EL (cell line): Measurements from ENCODE around the gene SPDYE16.
"Not testable (repeated sequence)": the region's sequence is repeated elsewhere in the genome, so short reads cannot be mapped to it uniquely, and the experiment has no call there.

ENCODE experiments used
- DNase-seq: peaks from one replicate; pipeline ENCODE4 v3.0.0-alpha.2; 2016

Gene SPDYE16, protein sequence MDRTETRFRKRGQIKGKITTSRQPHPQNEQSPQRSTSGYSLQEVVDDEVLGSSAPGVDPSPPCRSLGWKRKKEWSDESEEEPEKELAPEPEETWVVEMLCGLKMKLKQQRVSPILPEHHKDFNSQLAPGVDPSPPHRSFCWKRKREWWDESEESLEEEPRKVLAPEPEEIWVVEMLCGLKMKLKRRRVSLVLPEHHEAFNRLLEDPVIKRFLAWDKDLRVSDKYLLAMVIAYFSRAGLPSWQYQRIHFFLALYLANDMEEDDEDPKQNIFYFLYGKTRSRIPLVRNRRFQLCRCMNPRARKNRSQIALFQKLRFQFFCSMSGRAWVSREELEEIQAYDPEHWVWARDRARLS

DNA sequence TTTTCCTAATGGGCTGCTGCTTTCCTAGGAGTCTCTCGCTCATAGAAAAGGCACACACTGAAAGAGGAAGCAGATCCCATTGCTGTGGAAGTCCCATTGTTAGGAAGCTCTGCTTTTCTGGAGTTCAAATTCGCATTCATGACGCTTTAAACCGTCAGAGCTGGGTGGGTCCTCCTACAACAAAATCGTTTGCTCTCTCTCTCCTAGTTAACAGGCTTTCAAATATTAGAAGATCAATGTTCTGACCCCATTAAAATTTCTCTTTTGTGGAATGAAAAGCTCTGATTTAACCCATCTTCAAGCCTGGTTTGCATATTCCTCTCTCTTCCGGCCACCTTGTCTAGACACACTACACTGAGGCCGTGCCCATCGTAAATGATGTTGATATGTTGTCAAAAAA lies at the start of gene SPDYE16:
Gene SPDYE16 (minus strand): TSS at position 101 of the 400 bp plus-strand sequence. CDS start 1,838 bp downstream, outside the sequence.
- DNase-seq: not testable (repeated sequence)

DNA sequence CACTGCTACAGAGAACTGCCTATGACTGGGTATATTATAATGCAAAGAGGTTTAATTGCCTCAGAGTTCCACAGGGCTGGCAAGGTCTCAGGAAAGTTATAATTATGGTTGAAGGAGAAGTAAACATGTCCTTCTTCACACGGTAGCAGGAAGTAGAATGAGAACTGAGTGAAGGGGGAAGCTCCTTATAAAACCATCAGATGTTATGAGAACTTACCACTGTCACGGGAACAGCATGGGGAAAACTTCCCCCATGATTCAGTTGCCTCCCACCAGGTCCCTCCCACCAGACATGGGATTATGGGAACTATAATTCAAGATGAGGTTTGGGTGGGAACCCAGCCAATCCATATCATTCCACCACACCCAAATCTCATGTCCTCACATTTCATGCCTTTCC lies 49.6 kb upstream of the SPDYE16 start:
- DNase-seq: not testable (repeated sequence)

DNA sequence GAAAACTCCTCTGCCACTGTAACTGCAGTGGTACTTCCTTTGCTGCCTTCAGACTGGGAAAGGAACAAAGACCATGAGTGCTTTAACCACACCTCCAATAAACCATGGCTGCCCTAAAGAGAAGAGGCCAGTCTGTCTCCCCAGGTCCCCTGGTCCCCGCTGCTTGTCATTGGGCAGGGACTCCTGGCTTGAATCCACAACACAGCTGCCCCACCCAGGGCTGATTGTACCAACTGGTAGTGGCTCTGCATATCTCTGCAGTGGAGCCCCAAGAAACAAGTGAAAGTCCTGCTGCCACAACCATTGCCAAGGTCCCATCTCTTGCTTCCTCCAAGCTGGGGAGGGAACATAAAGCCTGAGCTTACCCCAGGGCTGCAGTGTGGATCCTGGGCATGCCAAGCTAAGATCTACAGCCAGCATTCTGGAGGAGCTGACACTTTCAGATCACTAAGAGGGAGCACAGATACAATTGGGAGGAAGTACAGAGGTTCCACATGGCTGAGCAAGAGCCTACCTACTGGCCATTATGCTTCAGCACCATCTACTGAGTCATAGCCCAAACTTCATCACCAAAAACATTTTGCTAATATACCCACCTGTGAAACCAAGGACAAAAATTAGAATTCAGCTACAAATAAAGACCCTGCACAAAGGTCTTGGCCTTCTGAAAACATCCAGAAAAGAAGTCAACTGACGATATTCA lies 48.7 kb upstream of the SPDYE16 start:
- not testable (repeated sequence) for DNase-seq

DNA sequence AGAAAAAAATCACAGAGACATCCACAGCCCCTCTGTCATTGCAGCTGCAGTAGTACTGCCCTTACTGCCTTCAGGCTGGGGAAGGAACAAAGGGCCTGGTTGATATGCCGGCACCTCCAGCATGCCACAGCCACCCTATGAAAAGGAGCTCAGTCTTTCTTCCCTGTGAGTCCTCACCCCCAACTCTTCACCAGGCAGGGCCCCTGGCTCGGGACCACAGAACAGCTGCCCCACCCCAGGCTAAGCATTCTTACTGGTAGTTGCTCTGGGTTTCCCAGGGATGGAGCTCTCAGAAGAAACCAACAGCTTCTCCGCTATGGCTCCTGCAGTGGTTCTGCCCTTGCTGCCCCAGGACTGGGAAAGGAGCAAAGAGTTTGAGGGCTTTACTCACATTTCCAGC lies 47.9 kb upstream of the SPDYE16 start:
- not testable (repeated sequence) for DNase-seq

DNA sequence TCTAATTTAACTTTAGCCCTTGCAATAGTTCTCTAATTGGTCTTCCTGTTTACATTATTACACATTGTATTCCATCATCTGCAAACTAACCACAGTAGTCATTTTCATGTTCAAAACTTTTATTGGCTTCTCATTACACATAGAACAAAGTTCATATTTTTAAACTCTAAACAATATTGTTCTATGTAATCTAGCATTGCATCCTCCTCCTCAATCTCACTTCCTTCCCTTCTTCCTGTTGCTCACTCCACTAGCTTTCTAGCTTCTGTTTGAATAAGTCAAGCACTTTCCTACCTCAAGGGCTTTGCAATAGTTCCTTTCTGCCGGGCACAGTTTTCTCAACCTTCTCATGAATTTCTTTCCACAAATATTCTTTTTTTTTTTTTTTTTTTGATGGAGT lies 45.5 kb upstream of the SPDYE16 start:
- not testable (repeated sequence) for DNase-seq

DNA sequence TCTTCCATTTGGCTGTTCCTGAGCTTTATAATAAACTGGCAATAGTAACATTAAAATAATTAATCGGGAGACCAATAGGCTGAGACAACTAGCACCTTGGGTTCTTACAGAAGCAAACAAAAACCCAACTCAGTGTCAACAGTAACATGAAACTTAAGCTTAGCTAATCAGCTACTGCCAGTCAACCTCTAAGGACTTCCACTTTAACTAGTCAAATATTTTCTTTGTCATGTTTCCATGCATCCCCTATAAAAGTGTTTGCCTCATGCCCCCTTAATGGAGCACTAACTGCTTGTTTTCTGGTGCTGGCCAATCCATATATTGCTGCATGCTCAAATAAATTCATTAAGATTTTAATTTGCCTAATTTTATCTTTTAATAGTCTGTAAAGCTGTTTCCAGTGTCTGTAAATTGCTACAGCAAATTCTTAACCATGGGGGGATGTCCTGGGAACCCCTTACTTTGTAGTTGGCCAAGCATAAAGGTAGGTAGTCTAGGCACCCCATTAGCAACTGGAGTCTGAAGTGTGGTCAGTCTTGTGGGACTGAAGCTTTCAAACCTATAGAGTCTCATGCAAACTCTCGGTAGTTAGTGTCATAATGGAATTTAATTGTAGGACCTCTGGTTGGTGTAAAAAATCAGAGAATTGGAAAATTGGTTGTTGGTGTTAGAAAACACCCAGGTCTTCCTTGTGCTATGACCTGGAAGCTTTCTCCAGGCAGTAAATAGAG lies 43.7 kb upstream of the SPDYE16 start:
- not testable (repeated sequence) for DNase-seq

DNA sequence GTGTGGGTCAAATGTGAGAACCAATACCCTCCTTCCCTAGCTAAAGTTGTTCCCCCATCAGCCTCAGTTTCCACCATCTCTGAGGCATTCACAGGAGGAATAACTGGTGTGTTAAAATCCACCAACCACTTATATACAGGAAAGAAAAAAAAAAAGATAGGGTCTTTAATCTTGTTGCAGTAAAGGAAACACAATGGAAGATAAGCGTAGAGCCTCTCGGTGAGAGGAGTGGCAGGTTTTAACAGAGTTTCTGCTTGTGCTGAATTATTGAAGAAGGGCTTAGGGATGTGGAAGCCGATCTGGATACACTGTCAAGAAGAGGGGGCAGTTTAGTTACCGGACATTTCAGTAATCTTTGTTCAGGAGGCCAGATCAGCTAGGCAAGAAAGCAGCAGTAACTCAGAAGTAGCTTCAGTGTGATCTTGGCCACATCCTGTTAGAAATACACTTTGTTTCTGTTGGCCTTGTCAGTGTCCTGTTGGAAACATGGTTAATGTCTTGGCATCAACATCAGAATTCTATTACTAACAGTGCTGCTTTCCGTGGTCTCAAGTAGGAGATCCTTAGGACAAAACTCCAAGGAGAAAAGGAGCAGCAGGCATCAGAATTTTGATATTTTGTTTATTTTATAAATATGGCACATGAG lies 40.7 kb upstream of the SPDYE16 start:
- DNase-seq: peak; percentile 57

DNA sequence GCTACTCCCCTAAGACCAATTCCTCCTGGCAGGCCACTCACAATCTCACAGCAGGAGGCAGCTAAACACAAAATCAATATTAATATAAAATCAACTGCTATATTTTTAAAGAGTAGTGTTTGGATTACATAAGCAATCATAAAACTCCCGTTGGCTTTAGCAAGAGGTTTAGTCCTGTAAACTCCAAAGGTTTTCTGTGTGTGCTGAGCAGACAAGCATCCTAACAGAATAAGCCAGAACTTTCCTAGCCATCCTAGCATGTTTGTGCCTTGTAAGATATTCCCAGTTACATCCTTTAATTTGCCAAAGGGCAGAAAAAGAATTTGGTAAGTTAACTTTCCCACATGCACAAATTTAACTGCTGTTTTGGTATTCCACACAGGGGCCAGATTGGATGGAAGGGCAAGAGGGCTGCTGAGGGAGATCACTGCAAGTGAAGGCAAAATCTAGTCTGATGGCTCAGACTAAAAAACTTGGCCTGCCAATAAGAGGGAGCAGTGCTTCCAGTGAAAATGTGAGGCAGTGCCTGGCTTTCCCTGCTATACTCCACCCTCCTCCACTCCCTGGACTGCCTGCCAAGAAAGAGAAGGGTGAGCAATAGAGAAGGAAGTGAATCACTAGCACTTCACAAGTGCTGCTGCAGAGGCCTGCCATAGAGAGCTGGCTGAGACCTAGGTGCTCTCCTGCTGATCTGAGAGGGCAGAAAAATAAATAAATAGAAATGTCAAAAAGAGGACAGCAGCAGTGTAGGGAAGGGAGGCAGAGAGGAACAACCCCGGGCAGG lies 39.9 kb upstream of the SPDYE16 start:
- peak; percentile 88 for DNase-seq

DNA sequence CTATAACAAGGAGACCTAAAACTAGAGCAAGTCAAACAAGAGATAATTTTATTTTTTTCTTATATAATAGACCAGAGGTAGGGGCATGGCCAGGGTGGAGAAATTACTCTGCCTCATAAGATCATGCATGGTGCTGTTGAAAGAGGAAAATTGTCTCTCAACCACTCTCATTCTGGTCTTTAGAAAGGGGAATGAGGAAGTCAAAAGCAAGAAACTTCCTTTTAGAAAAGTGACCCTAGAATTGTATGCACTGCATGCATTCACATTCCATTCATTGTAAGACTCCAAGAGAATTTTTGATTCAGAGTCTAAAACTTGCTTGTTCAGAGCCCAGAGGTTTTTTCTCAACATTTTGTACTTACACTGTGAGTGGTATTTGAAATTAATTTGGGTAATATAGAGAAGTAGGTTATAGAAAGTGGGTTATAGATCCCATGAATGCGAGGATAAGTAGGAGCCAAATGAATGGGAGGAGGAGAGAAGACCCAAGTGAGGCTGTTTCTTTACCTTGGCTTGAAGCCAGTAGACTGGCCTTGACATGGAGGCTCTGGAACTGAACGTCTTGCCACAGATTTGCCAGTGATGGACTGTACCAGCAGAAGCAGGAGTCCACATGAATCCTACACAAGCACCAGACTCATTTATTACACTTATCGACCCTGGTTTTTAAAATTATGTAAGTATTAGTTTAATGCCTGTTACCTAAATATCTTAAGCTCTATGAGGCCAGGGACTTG lies 33.0 kb upstream of the SPDYE16 start:
- DNase-seq: not testable (repeated sequence)

DNA sequence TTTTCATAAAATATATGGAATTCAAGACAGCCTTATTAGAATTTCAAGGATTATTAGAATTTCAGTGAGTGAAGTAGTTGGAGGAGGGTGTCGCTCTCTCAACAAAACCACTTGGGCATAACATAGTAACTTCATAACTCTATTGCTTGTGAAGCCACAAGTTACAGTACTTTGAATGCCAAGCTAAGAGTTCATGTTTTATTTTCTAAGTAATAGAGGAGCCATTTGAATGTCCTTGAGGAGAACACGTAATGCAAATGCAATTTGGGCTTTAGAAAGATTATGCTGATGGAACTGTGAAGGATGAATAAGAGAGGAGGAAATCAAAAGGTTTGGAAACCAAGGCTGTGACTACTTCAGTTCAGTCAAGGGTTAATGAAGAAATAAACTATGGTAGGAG lies 32.3 kb upstream of the SPDYE16 start:
- DNase-seq: not testable (repeated sequence)

DNA sequence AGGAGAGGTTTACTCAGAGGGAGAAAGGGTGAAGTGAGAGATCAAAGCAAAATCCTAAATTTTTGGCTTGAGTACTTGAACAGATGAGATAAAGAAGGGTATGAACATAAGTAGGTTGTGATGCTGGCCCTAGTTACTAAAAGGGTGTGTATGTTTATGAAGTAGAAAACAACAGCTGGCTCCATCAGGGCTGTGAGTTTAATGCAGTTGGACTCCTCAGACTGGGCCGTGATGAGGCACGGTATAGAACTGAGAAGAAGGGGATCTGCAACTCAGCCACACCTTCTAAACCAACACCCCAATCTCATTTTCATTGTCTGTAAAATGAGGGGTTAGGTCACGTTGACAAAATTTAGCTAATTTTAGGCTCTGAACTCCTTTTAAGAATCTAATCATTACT lies 29.2 kb upstream of the SPDYE16 start:
- DNase-seq: not testable (repeated sequence)

DNA sequence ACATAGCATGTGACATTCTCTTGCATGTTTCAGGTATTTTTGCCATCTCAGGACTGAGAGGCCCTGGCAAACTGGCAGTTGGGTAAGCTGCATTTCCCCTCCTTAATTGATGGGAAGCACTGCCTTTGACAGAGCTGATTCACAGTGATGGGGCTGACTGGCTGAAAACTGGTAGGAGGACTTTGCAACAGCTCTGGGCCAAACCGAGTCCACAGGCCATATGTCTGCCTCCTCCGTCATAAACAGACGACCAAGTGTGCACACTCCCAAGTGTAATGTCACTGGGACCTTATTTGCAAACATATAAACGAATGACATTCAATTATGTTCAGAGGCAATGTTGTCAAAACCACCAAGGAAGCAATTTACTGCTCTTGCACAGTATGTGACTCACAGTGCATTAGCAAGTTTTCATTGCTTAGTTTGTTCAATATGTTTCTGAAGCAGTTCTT lies 27.3 kb upstream of the SPDYE16 start:
- DNase-seq: peak; percentile 29

DNA sequence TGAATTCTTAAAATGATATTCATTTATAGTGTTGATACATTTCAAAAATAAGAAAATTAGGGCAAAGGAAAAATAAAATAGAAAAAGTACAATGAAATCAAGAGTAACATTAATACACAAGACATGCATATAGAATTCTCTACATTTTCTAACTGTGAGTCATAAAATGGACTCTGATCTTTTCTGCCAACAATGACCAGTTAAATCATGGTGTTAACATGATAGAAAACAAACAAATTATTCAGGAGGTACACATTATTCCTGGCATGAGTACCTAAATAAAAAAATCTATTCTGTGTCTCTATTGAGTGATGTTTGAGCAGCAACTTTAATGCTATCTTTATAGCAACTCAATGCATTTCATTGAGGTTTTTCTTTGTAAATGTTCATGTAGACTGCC lies 25.6 kb upstream of the SPDYE16 start:
- DNase-seq: peak; percentile 70

DNA sequence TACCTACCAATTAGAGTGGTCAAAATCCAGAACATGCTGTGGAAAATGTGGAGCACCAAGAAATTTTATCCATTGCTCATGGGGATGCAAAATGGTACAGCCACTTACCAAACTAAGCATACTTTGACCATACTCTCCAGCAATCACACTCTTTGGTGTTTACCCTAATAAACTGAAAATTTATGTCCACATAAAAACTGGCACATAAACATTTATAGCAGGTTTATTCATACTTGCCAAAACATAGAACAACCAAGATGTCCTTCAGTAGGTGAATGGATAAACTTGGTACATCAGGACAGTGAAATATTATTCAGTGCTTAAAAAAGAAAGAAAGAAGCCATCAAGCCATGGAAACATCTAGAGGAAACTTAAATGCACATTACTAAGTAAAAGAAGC lies 24.7 kb upstream of the SPDYE16 start:
- DNase-seq: not testable (repeated sequence)

DNA sequence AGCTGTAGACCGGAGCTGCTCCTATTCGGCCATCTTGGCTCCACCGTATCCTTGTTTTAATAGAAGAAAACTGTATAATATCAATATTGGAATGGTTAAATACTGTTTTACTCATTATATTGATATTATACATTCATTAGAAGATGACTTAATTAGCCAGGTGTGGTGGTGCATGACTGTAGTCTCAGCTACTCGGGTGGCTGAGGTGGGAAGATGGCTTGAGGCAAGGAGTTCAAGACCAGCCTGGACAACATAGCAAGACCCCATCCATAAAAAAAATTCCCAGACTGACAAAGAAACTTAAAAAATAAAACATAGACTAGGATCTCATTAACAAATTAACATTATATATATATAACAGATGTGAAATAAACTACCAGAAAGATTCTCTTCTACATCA lies 24.2 kb upstream of the SPDYE16 start:
- DNase-seq: not testable (repeated sequence)

DNA sequence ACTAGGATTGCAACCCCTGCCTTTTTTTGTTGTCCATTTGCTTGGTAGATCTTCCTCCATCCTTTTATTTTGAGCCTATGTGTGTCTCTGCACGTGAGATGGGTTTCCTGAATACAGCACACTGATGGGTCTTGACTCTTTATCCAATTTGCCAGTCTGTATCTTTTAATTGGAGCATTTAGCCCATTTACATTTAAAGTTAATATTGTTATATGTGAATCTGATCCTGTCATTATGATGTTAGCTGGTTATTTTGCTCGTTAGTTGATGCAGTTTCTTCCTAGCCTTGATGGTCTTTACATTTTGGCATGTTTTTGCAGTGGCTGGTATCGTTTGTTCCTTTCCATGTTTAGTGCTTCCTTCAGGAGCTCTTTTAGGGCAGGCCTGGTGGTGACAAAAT lies 21.9 kb upstream of the SPDYE16 start:
- not testable (repeated sequence) for DNase-seq

DNA sequence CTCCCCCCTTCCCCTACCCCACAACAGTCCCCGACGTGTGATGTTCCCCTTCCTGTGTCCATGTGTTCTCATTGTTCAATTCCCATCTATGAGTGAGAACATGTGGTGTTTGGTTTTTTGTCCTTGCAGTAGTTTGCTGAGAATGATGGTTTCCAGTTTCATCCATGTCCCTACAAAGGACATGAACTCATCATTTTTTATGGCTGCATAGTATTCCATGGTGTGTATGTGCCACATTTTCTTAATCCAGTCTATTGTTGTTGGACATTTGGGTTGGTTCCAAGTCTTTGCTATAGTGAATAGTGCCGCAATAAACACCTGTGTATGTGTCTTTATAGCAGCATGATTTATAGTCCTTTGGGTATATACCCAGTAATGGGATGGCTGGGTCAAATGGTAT lies 18.2 kb upstream of the SPDYE16 start:
- DNase-seq: not testable (repeated sequence)

DNA sequence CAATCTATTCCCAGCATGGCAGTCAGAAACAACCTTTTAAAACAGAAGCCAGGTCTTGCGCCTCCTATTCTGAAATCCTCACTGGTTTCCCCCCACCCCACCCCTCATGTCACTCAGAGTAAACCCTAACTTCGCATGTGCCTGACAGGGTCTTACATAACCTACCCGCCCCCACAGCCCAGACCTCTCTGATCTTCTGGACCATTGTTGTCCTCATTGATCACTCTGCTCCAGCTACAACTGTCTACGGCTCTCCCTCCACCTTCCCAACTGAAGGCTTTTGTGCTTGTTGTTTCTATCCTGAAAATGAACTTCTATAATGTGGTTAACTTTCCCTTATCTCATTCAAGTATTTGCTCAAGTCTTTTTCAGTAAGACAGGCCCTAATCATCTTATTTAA lies 17.1 kb upstream of the SPDYE16 start:
- DNase-seq: not testable (repeated sequence)

DNA sequence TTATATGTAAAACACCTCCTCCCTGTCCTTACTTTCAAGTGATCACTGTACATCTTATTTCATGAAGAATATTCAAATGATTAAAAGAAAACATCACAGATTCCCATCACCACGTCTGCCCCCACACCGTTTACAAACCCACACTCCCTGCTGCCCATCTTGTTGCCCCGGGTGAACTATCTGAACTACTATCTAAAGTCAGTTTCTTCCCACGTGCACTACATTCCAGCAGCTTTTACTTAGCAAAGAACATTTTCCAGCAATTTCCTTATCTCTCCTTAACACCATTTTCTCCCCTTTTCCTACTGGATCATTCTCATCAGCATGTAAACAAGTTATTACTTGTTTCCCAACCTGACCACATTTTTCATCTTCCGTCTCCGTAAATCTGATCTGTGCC lies 16.6 kb upstream of the SPDYE16 start:
- not testable (repeated sequence) for DNase-seq

DNA sequence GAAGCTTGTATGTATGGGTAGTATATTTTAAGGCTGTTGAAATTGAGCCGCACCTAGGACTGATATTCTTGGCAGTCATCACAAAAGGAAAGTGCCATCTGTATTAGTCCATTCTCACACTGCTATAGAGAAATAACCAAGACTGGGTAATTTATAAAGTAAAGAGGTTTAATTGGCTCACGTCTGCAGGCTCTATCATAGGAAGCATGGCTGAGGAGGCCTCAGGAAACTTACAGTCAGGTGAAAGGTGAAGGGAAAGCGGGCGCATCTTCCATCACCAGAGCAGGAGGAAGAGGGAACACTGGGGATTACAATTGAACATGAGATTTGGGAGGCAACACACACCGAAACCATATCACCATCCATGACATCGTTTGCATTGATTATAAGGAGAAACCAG lies 8.9 kb upstream of the SPDYE16 start:
- not testable (repeated sequence) for DNase-seq

DNA sequence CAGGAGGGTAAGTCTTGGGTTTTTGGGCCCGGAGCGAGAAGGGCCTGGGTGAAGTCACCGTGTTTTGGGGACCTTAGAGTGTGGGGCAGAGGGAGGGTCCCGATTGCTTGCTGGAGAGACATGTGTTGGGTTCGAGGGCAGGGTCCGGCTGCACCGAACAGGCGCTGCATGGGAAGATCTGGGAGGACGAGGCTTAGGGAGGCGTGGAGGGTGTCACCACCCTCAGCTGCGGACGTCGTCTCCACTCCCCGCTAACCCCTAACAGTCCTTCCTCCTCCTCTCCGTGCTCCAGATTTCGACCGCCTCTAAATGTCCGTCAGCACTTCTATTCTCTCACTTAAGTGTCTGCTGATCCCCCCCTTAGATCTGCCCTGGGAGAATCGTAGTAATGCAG lies 6.8 kb upstream of the SPDYE16 start:
- DNase-seq: not testable (repeated sequence)
